MCF 10A (cell line): ENCODE data around the gene CLRN2. TPM values are rescaled to one million over a fixed set of nuclear protein-coding genes. Genes with fewer than 3 reads are reported as not detected.

Experiments
- total RNA-seq: library from RNA; stranded (reverse); gene quantifications from 2 replicates; pipeline ENCODE4 v1.2.3, GENCODE V29; 2022

The CLRN2 gene
- total RNA-seq, 1 experiment from 2014 or later = not detected

Other genes starting within 250 kb of the CLRN2 start
- 35.2 and 39.2 TPM in 2 replicates for gene QDPR, start 3.1 kb upstream of the CLRN2 start, total RNA-seq
- 31.0 and 45.0 TPM in 2 replicates for gene LAP3, start 62.0 kb downstream of the CLRN2 start, total RNA-seq
- gene MED28, start 99.5 kb downstream of the CLRN2 start, total RNA-seq = 31.8 and 32.1 TPM in 2 replicates